Chondrocyte (in vitro differentiated cells): ENCODE measurements around the gene SSBP3. TPM values are rescaled to one million over a fixed set of nuclear protein-coding genes. Genes with fewer than 3 reads are reported as not detected.

Experiments
- DNase-seq: peaks from one replicate; pipeline ENCODE4 v3.0.0; 2021; ENCODE audit warnings: mixed read lengths, low spot score
- H3K27ac Mint-ChIP-seq: one replicate; pipeline ENCODE4 v1.8.0; 2021; ENCODE audit warnings: mild to moderate bottlenecking, moderate library complexity, mixed read lengths; ENCODE audit not compliant: unreplicated experiment
- H3K27me3 Mint-ChIP-seq: 2 replicates; pipeline ENCODE4 v1.8.0; 2021; ENCODE audit warnings: low read depth, mixed read lengths
- H3K36me3 Mint-ChIP-seq: 2 replicates; pipeline ENCODE4 v1.8.0; 2021; ENCODE audit warnings: low read depth, mixed read lengths
- H3K4me1 Mint-ChIP-seq: 2 replicates; pipeline ENCODE4 v1.8.0; 2021; ENCODE audit warnings: low read depth, mild to moderate bottlenecking, mixed read lengths
- H3K4me3 Mint-ChIP-seq: one replicate; pipeline ENCODE4 v1.8.0; 2021; ENCODE audit warnings: mild to moderate bottlenecking, moderate library complexity, mixed read lengths; ENCODE audit not compliant: unreplicated experiment
- H3K9me3 Mint-ChIP-seq: 2 replicates; pipeline ENCODE4 v1.8.0; 2021; ENCODE audit warnings: low read depth, mixed read lengths
- CTCF ChIP-seq: fragments of 200-600 bp; sonication (generic); IDR thresholded peaks from 2 replicates; pipeline ENCODE4 v1.5.0; 2021; ENCODE audit warnings: antibody characterized with exemption, mild to moderate bottlenecking, moderate library complexity
- total RNA-seq: library from RNA; stranded (reverse); gene quantifications from 3 replicates; pipeline ENCODE4 v1.2.1, GENCODE V29; 2021

Gene SSBP3
- total RNA-seq, 1 donor from 2014 or later = 22.0 TPM

- H3K4me3 Mint-ChIP-seq = no peak overlapping the region
- peaks cover 12% of the 10 kb centered on the region for H3K4me1 Mint-ChIP-seq
- H3K9me3 Mint-ChIP-seq = no peaks in the 10 kb centered on the region
- TF ChIP-seq CTCF = no peak
- H3K27ac Mint-ChIP-seq = no peak overlapping the region
- no peaks in the 10 kb centered on the region for H3K27me3 Mint-ChIP-seq
- H3K36me3 Mint-ChIP-seq = no peaks in the 10 kb centered on the region
- DNase-seq = no peak
These were observed 34.9 kb downstream of the SSBP3 start for GRCh38 chr1:54371038-54371941.

DNA sequence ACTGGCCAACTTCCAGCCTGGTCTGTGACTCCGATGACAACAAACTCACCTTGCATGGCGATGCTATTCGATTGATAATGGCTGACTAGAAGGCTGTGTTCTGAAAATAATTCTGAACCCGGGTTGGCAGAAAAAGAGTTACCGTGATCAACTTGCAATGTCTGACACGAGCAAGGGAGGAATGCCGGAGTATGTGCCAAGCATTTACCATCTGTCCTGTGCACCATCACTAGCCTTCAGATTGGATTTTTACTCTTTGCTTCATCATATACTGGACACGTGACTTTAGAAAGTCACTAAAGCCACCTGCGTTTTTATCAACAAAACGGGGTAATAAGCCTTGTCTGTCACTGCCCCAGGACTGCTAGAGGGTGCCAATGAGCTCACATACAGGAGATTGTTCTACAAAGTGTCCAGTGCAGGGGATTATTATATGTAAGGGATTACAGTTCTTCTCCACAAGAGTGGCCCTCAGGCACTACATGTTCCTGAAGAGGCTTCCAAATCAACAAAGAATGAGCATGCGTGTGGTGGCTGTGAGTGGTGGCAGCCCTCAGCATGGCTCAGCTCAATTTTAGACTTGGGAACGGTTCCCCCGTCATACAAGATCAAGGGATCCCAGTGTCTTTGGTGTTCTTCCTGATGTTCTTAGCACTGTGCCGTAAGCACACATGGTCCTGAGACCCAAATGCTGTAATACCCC lies 35.8 kb downstream of the SSBP3 start:
- no peak for DNase-seq
- no peak for TF ChIP-seq CTCF
- Mint-ChIP-seq H3K27ac (no peak overlapping the region), H3K4me3 (no peak overlapping the region), H3K36me3 (no peaks in the 10 kb centered on the region), H3K9me3 (no peaks in the 10 kb centered on the region), H3K27me3 (no peaks in the 10 kb centered on the region), H3K4me1 (peaks cover 12% of the 10 kb centered on the region)

GRCh38 chr1:54367613-54368012 lies 38.6 kb downstream of the SSBP3 start:
- peaks cover 3% of the 10 kb centered on the region for H3K4me1 Mint-ChIP-seq
- no peak overlapping the region for H3K27ac Mint-ChIP-seq
- H3K9me3 Mint-ChIP-seq = no peaks in the 10 kb centered on the region
- no peak overlapping the region for H3K4me3 Mint-ChIP-seq
- H3K27me3 Mint-ChIP-seq = no peaks in the 10 kb centered on the region
- no peak for DNase-seq
- no peak for TF ChIP-seq CTCF
- no peaks in the 10 kb centered on the region for H3K36me3 Mint-ChIP-seq

GRCh38 chr1:54365847-54366246 lies 40.3 kb downstream of the SSBP3 start:
- H3K27me3 Mint-ChIP-seq = no peaks in the 10 kb centered on the region
- no peak for TF ChIP-seq CTCF
- H3K36me3 Mint-ChIP-seq = no peaks in the 10 kb centered on the region
- no peak overlapping the region for H3K4me3 Mint-ChIP-seq
- no peaks in the 10 kb centered on the region for H3K9me3 Mint-ChIP-seq
- DNase-seq = no peak
- H3K27ac Mint-ChIP-seq = no peak overlapping the region
- no peaks in the 10 kb centered on the region for H3K4me1 Mint-ChIP-seq

DNA sequence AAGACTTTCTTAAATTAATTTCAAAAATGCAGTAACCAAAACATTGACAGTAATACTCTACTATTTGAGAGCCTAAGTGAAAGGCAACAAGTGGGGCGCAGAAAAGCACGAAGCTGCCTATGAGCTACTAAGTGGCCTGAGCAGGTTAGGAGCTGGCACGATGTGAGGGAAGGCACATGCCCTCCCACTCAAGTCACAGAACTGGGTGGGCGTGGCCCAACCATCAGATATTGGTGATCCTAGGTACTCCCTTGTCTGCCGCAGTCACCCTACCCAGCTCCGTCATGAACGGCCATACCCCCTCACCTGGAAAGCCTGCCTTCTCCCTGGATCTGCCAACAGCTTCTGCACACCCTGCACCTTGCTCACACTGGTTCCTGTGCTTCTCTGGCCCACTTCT lies 40.8 kb downstream of the SSBP3 start:
- Mint-ChIP-seq H3K4me1 (no peaks in the 10 kb centered on the region), H3K4me3 (no peak overlapping the region), H3K27ac (no peak overlapping the region)

More for the DNA sequence above, 40.8 kb downstream of the SSBP3 start:
- no peak for TF ChIP-seq CTCF
- H3K27me3 Mint-ChIP-seq = no peaks in the 10 kb centered on the region
- no peaks in the 10 kb centered on the region for H3K36me3 Mint-ChIP-seq
- no peaks in the 10 kb centered on the region for H3K9me3 Mint-ChIP-seq
- DNase-seq = no peak
